ENCODE data around the gene MCTP1.

The MCTP1 gene

GRCh38 chr5:94977437-94977836, 307.5 kb downstream of the MCTP1 start:
- TF ChIP-seq MAX (IDR thresholded peaks at IDR 0.05), result no peak
- no peak for TF ChIP-seq RAD21 (IDR thresholded peaks at IDR 0.05; ENCODE audit: low read depth)
- no peak for TF ChIP-seq REST (IDR thresholded peaks at IDR 0.05; ENCODE audit: low read depth)
- TF ChIP-seq CEBPB (IDR thresholded peaks at IDR 0.05), result no peak

- no peak for TF ChIP-seq CREB1 (IDR thresholded peaks at IDR 0.05; ENCODE audit: low read depth)
- no peak for TF ChIP-seq TEAD4 (IDR thresholded peaks at IDR 0.05)
- no peak for TF ChIP-seq ZBTB7A (IDR thresholded peaks at IDR 0.05; ENCODE audit: low read depth)
- no peak for TF ChIP-seq TAF1 (IDR thresholded peaks at IDR 0.05; ENCODE audit: low read depth)
- TF ChIP-seq EGR1 (IDR thresholded peaks at IDR 0.05), result no peak
- TF ChIP-seq EP300 (IDR thresholded peaks at IDR 0.05; ENCODE audit: borderline replicate concordance), result no peak
- no peak for TF ChIP-seq CEBPB (IDR thresholded peaks at IDR 0.05)
- no peak for TF ChIP-seq YY1 (IDR thresholded peaks at IDR 0.05; ENCODE audit: low read depth)
- TF ChIP-seq RAD21 (IDR thresholded peaks at IDR 0.05; ENCODE audit: low read depth), result no peak
- TF ChIP-seq USF1 (IDR thresholded peaks at IDR 0.05), result no peak
- TF ChIP-seq NFIC (IDR thresholded peaks at IDR 0.05), result no peak
- TF ChIP-seq MAX (IDR thresholded peaks at IDR 0.05), result no peak
These were observed 308.0 kb downstream of the MCTP1 start for GRCh38 chr5:94976853-94977252.

GRCh38 chr5:94972268-94972667, 312.6 kb downstream of the MCTP1 start:
- TF ChIP-seq TCF12 (IDR thresholded peaks at IDR 0.05; ENCODE audit: low read depth) (no peak), ZBTB7A (IDR thresholded peaks at IDR 0.05; ENCODE audit: low read depth) (no peak), TEAD4 (IDR thresholded peaks at IDR 0.05) (no peak), REST (IDR thresholded peaks at IDR 0.05; ENCODE audit: low read depth) (no peak), RAD21 (IDR thresholded peaks at IDR 0.05; ENCODE audit: low read depth) (no peak), EGR1 (IDR thresholded peaks at IDR 0.05) (no peak), CREB1 (IDR thresholded peaks at IDR 0.05; ENCODE audit: low read depth) (no peak), NFIC (IDR thresholded peaks at IDR 0.05) (no peak), FOXM1 (IDR thresholded peaks at IDR 0.05; ENCODE audit: borderline replicate concordance, low read depth) (no peak), YY1 (IDR thresholded peaks at IDR 0.05; ENCODE audit: low read depth) (no peak), MAX (IDR thresholded peaks at IDR 0.05) (no peak), CEBPB (IDR thresholded peaks at IDR 0.05) (no peak), EP300 (IDR thresholded peaks at IDR 0.05; ENCODE audit: borderline replicate concordance) (no peak), USF1 (IDR thresholded peaks at IDR 0.05) (no peak), TAF1 (IDR thresholded peaks at IDR 0.05; ENCODE audit: low read depth) (no peak)

- TF ChIP-seq RAD21 (IDR thresholded peaks at IDR 0.05; ENCODE audit: low read depth), result peak; percentile 52
- TF ChIP-seq EP300 (IDR thresholded peaks at IDR 0.05; ENCODE audit: borderline replicate concordance), result no peak
These were observed 315.7 kb downstream of the MCTP1 start for GRCh38 chr5:94969174-94969573.

GRCh38 chr5:94968507-94969095, 316.3 kb downstream of the MCTP1 start:
- TF ChIP-seq YY1 (IDR thresholded peaks at IDR 0.05; ENCODE audit: low read depth) (no peak), NFIC (IDR thresholded peaks at IDR 0.05) (no peak), RAD21 (IDR thresholded peaks at IDR 0.05; ENCODE audit: low read depth) (peak; percentile 79), EGR1 (IDR thresholded peaks at IDR 0.05) (no peak), EP300 (IDR thresholded peaks at IDR 0.05; ENCODE audit: borderline replicate concordance) (no peak)

- TF ChIP-seq REST (IDR thresholded peaks at IDR 0.05; ENCODE audit: low read depth), result no peak
- no peak for TF ChIP-seq USF1 (IDR thresholded peaks at IDR 0.05)
These were observed 317.4 kb downstream of the MCTP1 start for GRCh38 chr5:94967525-94967924.
